MG63 (cell line): ENCODE measurements around the gene WDR86. TPM values are rescaled to one million over a fixed set of nuclear protein-coding genes. Genes with fewer than 3 reads are reported as not detected.

Source experiments
- DNase-seq: peaks from one replicate; pipeline ENCODE4 v3.0.0-alpha.2; 2020
- H3K27me3 ChIP-seq: fragments of 250-450 bp; sonication (Bioruptor Pico); 2 replicates; pipeline ENCODE4 v1.5.1; 2020; ENCODE audit warnings: mild to moderate bottlenecking, moderate library complexity
- H3K36me3 ChIP-seq: fragments of 250-450 bp; sonication (Bioruptor Pico); 2 replicates; pipeline ENCODE4 v1.5.1; 2020; ENCODE audit warnings: mild to moderate bottlenecking, moderate library complexity
- H3K4me3 ChIP-seq: fragments of 250-450 bp; sonication (Bioruptor Pico); 2 replicates; pipeline ENCODE4 v1.5.1; 2020; ENCODE audit warnings: mild to moderate bottlenecking, moderate library complexity
- H3K9me3 ChIP-seq: fragments of 250-450 bp; sonication (Bioruptor Pico); 2 replicates; pipeline ENCODE4 v1.5.1; 2020; ENCODE audit warnings: mild to moderate bottlenecking, moderate library complexity
- total RNA-seq: library from RNA; depleted of rRNA; stranded (reverse); fragments of >200 nt; shearing (Covaris generic); gene quantifications from 2 replicates; pipeline ENCODE4 v1.2.3, GENCODE V29; 2014; ENCODE audit warnings: low replicate concordance

The WDR86 gene
- total RNA-seq, 1 experiment from 2014 or later: not detected

DNA sequence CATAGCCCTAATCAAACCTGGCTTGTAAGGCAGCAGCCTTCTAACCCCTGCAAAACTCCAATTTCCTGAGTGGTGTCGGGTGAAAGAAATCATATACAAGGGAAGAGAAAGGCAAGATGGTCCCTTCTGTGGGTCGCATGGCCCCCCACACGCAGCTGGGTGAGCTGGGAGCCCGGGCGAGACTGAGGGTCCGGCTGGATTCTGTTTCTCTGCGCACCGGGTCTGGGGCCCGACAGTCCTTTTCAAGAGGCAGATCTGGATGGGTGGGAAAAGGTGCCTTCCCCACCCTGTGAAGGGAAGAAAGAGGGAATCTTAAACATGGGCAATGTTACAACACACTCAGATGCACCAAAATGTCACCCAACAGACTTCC is 18.5 kb downstream of the WDR86 start:
- Histone ChIP-seq H3K27me3 (no peaks in the 10 kb centered on the region), H3K4me3 (no peak overlapping the region), H3K9me3 (no peaks in the 10 kb centered on the region), H3K36me3 (no peaks in the 10 kb centered on the region)
- DNase-seq: no peak

GRCh38 chr7:151390598-151391357 is 19.1 kb downstream of the WDR86 start:
- Histone ChIP-seq H3K36me3 (no peaks in the 10 kb centered on the region), H3K4me3 (no peak overlapping the region), H3K27me3 (no peaks in the 10 kb centered on the region), H3K9me3 (no peaks in the 10 kb centered on the region)
- no peak for DNase-seq

DNA sequence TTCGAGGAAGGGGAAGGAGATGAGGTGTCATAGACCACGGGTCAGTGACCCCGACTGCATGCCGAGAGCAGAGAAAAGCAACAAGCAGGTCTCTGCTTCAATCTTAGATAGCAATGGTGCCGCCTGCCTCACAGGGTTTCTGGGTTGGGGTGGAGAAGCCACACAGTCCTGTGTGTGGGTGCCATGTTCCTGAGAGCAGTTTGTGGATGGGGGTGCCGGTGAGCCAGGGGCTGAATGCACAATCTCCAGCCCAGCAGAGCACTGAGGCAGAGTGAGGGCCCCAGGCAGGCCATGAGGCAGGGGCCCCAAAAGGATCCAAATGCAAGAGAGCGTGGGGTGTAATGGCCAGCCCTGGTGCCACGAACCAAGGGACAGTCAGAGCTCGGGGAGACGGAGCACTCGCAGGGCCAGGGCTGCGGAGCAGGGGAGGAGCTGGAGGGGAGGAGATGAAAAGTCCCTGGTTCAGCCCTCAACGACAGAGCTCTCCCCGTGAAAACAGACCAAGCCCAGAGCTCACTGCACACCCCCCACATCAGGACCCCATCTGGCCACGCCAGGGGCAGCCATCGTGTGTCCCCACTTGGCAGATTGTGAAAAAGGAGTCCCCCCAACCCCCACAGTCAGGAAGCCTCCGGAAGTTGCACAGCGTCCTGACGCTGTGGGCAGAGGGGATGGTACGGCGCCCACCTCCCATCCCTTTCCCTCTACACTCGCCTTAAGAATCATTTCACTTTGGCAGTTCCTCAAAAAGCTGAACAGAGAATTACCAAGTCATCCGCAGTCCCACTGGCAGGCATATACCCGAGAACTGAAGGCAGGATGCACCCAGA is 19.9 kb downstream of the WDR86 start:
- DNase-seq: no peak
- H3K36me3 ChIP-seq: no peaks in the 10 kb centered on the region
- H3K9me3 ChIP-seq: no peaks in the 10 kb centered on the region
- H3K4me3 ChIP-seq: no peak overlapping the region
- H3K27me3 ChIP-seq: no peaks in the 10 kb centered on the region

- Histone ChIP-seq H3K27me3 (no peaks in the 10 kb centered on the region), H3K36me3 (no peaks in the 10 kb centered on the region), H3K4me3 (no peak overlapping the region), H3K9me3 (no peaks in the 10 kb centered on the region)
- no peak for DNase-seq
These were observed 20.6 kb downstream of the WDR86 start for GRCh38 chr7:151389096-151389767.

DNA sequence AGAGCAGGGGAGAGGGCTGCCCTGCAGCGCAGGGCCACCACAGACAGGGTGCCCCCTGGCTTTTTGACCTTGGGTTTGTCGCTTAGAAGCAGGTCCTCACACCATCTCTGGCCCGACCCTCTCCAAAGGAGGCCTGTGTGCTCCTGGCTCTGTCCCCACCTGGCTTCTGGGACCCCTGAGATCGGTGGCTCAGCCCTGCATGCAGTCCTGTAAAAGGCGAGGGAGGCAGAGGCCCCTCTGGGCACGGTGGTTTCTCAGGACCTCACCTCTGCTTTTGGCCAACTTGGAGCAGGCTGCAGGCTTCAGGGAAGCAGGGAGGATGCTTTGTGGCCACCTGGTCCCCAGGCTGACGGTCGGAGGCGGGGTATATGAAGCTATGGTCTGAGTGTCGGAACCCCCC is 21.4 kb downstream of the WDR86 start:
- Histone ChIP-seq H3K36me3 (no peaks in the 10 kb centered on the region), H3K27me3 (no peaks in the 10 kb centered on the region), H3K4me3 (no peak overlapping the region), H3K9me3 (no peaks in the 10 kb centered on the region)
- DNase-seq: no peak

DNA sequence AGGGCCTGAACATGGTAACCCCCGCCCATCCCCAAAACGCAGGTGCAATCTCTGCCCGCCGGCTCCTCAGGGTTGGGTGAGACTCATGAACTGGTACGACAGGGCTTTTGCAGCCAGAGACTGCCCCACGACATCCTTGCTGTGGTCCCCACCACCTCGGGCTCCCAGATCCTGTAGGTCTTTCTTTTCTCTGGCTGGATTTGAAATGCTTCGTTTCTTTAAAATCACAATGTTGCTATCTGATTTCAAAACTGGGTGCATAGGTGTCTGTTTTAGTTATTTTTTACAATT is 21.9 kb downstream of the WDR86 start:
- DNase-seq: no peak
- H3K9me3 ChIP-seq: no peaks in the 10 kb centered on the region
- no peaks in the 10 kb centered on the region for H3K36me3 ChIP-seq
- no peaks in the 10 kb centered on the region for H3K27me3 ChIP-seq
- no peak overlapping the region for H3K4me3 ChIP-seq

GRCh38 chr7:151387161-151388006 is 22.5 kb downstream of the WDR86 start:
- no peaks in the 10 kb centered on the region for H3K9me3 ChIP-seq
- no peaks in the 10 kb centered on the region for H3K36me3 ChIP-seq
- DNase-seq: no peak
- no peak overlapping the region for H3K4me3 ChIP-seq
- H3K27me3 ChIP-seq: no peaks in the 10 kb centered on the region

GRCh38 chr7:151386301-151387160 is 23.3 kb downstream of the WDR86 start:
- Histone ChIP-seq H3K9me3 (no peaks in the 10 kb centered on the region), H3K36me3 (no peaks in the 10 kb centered on the region), H3K4me3 (no peak overlapping the region), H3K27me3 (no peaks in the 10 kb centered on the region)
- DNase-seq: no peak

GRCh38 chr7:151385626-151386300 is 24.1 kb downstream of the WDR86 start:
- H3K27me3 ChIP-seq: no peaks in the 10 kb centered on the region
- DNase-seq: no peak

GRCh38 chr7:151384776-151385625 is 24.8 kb downstream of the WDR86 start:
- no peaks in the 10 kb centered on the region for H3K9me3 ChIP-seq
- no peak for DNase-seq
- H3K36me3 ChIP-seq: no peaks in the 10 kb centered on the region
- no peak overlapping the region for H3K4me3 ChIP-seq
- no peaks in the 10 kb centered on the region for H3K27me3 ChIP-seq

More at GRCh38 chr7:151385626-151386300, 24.1 kb downstream of the WDR86 start:
- Histone ChIP-seq H3K9me3 (no peaks in the 10 kb centered on the region), H3K4me3 (no peak overlapping the region), H3K36me3 (no peaks in the 10 kb centered on the region)

GRCh38 chr7:151384352-151384697 is 25.5 kb downstream of the WDR86 start:
- H3K27me3 ChIP-seq: no peaks in the 10 kb centered on the region
- no peaks in the 10 kb centered on the region for H3K9me3 ChIP-seq
- DNase-seq: no peak
- no peaks in the 10 kb centered on the region for H3K36me3 ChIP-seq
- H3K4me3 ChIP-seq: no peak overlapping the region

GRCh38 chr7:151383638-151384351 is 26.0 kb downstream of the WDR86 start:
- no peaks in the 10 kb centered on the region for H3K9me3 ChIP-seq
- H3K4me3 ChIP-seq: no peak overlapping the region
- no peak for DNase-seq
- no peaks in the 10 kb centered on the region for H3K36me3 ChIP-seq
- H3K27me3 ChIP-seq: no peaks in the 10 kb centered on the region

DNA sequence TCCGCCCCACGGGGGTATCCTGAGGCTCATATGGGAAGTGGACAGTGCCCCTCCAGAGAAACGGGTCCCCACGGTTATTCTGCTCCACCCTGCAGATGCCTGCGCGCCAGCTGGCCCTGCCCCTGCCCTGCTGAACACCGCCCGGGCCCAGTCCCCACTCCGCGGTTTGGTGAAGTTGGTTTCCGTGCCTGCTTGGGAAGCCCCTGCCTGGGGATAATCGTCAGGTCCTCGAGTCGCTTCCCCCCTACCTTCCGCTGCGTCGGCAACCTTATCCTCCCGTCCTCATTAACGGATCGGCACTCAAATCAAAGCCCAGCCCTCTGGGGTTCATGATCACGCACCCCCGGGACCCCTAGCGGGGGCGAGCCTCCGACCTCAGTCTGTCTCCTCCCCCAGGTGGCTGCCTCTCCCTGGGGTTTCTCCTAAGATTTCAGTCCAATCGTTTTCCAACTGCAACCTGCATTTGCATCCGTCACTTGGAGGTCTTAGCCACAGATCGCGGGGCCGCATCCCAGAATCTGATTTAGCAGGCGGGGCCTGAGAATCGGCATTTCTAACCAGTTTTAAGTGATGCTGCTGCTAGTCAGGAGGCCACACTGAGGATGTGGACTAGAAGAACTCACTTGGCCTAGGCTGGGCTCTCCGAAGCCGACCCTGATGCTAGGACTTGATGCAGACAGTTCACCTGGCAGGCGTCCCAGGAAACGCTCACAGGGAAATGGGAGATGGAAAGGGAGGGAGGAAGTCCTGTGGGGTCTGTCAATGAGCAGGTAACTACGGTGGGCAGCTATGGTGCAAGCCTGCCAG is 27.6 kb downstream of the WDR86 start:
- H3K4me3 ChIP-seq: no peak overlapping the region
- no peaks in the 10 kb centered on the region for H3K36me3 ChIP-seq
- no peaks in the 10 kb centered on the region for H3K9me3 ChIP-seq
- no peaks in the 10 kb centered on the region for H3K27me3 ChIP-seq
- DNase-seq: no peak
